Choroid plexus epithelial cell (primary cell): ENCODE data around the gene RAB5IF.
"Not testable (repeated sequence)": the region's sequence is repeated elsewhere in the genome, so short reads cannot be mapped to it uniquely, and the experiment has no call there.

Source experiments
- DNase-seq: peaks from one replicate; pipeline ENCODE4 v3.0.0-alpha.2; 2010; ENCODE audit warnings: low read depth
- H3K4me3 ChIP-seq: 2 replicates; pipeline ENCODE4 v1.5.1; 2011; ENCODE audit warnings: low read depth, mild to moderate bottlenecking, control low read depth, low read length, moderate library complexity
- CTCF ChIP-seq: conservative IDR thresholded peaks from 2 replicates; pipeline ENCODE4 v1.5.1; 2011; ENCODE audit warnings: low read depth, mild to moderate bottlenecking, control low read depth, inconsistent platforms, low read length, moderate library complexity

RAB5IF gene

GRCh38 chr20:36604952-36605398, 604 bp upstream of the RAB5IF start:
- H3K4me3 ChIP-seq, result peak overlapping the region; percentile 55
- DNase-seq, result peak; percentile 17
- TF ChIP-seq CTCF, result no peak

- DNase-seq, result peak; percentile 51
- peak overlapping the region; percentile 92 for H3K4me3 ChIP-seq
- TF ChIP-seq CTCF, result no peak
Observed at GRCh38 chr20:36606158-36607066, 833 bp downstream of the RAB5IF start.

- DNase-seq, result no peak
- no peak overlapping the region for H3K4me3 ChIP-seq
- no peak for TF ChIP-seq CTCF
Observed at GRCh38 chr20:36607586-36608387, 2.2 kb downstream of the RAB5IF start.

- not testable (repeated sequence) for DNase-seq, H3K4me3 ChIP-seq
Observed at GRCh38 chr20:36608388-36608728, 2.8 kb downstream of the RAB5IF start.

GRCh38 chr20:36611625-36612024, 6.0 kb downstream of the RAB5IF start:
- no peak for DNase-seq
- TF ChIP-seq CTCF, result no peak
- H3K4me3 ChIP-seq, result no peak overlapping the region

GRCh38 chr20:36613974-36614373, 8.4 kb downstream of the RAB5IF start:
- H3K4me3 ChIP-seq, result no peak overlapping the region
- no peak for TF ChIP-seq CTCF
- DNase-seq, result no peak

GRCh38 chr20:36614781-36615557, 9.4 kb downstream of the RAB5IF start:
- no peak overlapping the region for H3K4me3 ChIP-seq
- peak; percentile 33 for DNase-seq
- no peak for TF ChIP-seq CTCF
